Measurements from ENCODE around the gene WFIKKN1.

DNA sequence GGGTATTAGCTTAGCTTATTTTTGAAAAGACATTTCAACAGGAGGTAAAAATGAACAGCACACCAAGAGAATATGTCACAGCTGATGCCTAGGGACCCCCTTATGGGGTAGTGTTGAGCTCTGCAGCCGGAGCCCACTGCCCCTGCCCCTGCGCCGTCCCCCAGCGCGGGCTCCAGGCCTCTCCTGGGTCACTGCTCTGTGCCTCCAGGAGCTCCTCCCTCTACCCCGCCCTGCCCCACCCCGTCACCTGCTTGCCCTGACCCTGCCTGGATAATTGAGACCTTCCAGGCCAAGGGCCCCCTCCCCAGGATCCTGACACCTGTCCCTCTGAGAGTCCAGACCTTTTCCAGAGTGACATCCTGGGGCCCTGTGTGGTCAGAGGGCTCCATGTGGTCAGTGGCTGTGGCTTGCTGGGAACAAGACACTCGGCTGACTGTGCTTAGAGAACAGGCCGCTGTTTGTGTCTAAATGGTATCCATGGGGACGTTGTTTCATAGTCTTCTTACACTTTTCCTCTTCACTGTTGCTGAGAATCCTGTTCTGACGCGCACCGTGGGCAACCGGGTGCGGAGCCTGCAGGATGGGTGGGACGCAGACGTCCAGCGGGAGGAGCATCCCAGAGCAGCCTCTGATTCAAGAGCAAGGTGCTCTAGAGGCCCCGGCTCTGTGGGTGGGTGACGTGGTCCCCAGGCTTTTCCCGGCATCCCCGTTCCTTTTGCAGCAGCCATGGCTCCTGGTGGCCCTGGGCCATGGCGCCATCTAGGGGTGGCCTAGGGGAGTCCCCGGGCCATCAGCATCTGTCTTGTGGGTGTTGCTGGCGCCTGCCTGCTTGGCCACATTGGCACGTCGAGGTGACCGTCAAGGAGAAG, 20.0 kb upstream of the WFIKKN1 start:
- TF ChIP-seq, protein P1, sequence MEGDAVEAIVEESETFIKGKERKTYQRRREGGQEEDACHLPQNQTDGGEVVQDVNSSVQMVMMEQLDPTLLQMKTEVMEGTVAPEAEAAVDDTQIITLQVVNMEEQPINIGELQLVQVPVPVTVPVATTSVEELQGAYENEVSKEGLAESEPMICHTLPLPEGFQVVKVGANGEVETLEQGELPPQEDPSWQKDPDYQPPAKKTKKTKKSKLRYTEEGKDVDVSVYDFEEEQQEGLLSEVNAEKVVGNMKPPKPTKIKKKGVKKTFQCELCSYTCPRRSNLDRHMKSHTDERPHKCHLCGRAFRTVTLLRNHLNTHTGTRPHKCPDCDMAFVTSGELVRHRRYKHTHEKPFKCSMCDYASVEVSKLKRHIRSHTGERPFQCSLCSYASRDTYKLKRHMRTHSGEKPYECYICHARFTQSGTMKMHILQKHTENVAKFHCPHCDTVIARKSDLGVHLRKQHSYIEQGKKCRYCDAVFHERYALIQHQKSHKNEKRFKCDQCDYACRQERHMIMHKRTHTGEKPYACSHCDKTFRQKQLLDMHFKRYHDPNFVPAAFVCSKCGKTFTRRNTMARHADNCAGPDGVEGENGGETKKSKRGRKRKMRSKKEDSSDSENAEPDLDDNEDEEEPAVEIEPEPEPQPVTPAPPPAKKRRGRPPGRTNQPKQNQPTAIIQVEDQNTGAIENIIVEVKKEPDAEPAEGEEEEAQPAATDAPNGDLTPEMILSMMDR (IDR thresholded peaks at IDR 0.05; ENCODE audit: poor library complexity), result peak; percentile 49
- no peak for TF ChIP-seq EZH2phosphoT487 (IDR thresholded peaks at IDR 0.05; ENCODE audit: low read depth, severe bottlenecking, unreplicated experiment)
